Keratinocyte (primary cell): ENCODE results near the gene HBP1.

Experiments
- EZH2 ChIP-seq: IDR thresholded peaks from one replicate; pipeline ENCODE4 v1.6.1; 2012; ENCODE audit warnings: inconsistent platforms, mild to moderate bottlenecking, low read length, moderate library complexity
- TF ChIP-seq, protein P1 (sequence below), 3 experiments: IDR thresholded peaks in 1 of 3; conservative IDR thresholded peaks in 1 of 3; optimal IDR thresholded peaks in 1 of 3; 2 replicates in 2 of 3; 3 replicates in 1 of 3; pipeline versions ENCODE3 to v1.5.1; 2011; ENCODE audit warnings: low read length in 3 of 3, mild to moderate bottlenecking in 3 of 3, moderate library complexity in 2 of 3, control low read depth in 1 of 3, inconsistent platforms in 1 of 3; ENCODE audit not compliant: insufficient read depth in 2 of 3; ENCODE audit errors: extremely low read depth in 1 of 3

GRCh38 chr7:107196834-107197610 is 28.2 kb downstream of the HBP1 start:
- TF ChIP-seq, protein P1, sequence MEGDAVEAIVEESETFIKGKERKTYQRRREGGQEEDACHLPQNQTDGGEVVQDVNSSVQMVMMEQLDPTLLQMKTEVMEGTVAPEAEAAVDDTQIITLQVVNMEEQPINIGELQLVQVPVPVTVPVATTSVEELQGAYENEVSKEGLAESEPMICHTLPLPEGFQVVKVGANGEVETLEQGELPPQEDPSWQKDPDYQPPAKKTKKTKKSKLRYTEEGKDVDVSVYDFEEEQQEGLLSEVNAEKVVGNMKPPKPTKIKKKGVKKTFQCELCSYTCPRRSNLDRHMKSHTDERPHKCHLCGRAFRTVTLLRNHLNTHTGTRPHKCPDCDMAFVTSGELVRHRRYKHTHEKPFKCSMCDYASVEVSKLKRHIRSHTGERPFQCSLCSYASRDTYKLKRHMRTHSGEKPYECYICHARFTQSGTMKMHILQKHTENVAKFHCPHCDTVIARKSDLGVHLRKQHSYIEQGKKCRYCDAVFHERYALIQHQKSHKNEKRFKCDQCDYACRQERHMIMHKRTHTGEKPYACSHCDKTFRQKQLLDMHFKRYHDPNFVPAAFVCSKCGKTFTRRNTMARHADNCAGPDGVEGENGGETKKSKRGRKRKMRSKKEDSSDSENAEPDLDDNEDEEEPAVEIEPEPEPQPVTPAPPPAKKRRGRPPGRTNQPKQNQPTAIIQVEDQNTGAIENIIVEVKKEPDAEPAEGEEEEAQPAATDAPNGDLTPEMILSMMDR (optimal IDR thresholded peaks at IDR 0.05 in 1 of 3, IDR thresholded peaks at IDR 0.05 in 1 of 3, conservative IDR thresholded peaks at IDR 0.05 in 1 of 3; ENCODE audit: extremely low read depth in 1 of 3, insufficient read depth in 2 of 3, low read length in 3 of 3) = no peak
- no peak for TF ChIP-seq EZH2
